ENCODE measurements around the gene SRSF7. TPM values are rescaled to one million over a fixed set of nuclear protein-coding genes. Genes with fewer than 3 reads are reported as not detected.
"Not testable (repeated sequence)": the region's sequence is repeated elsewhere in the genome, so short reads cannot be mapped to it uniquely, and the experiment has no call there.

The SRSF7 gene
- total and polyA plus RNA-seq, 12 donors = 39.8 to 248 (median 106) TPM

- Histone ChIP-seq H3K4me1 (replicated peaks in 1 of 2) (no peaks in the 10 kb centered on the region), H3K4me3 (no peak overlapping the region), H3K36me3 (replicated peaks in 1 of 2) (peaks cover 0 to 26% of the 10 kb centered on the region in 2 donors), H3K27ac (no peak overlapping the region), H3K27me3 (no peaks in the 10 kb centered on the region), H3K9me3 (replicated peaks in 1 of 3) (no peaks in the 10 kb centered on the region)
- no peak for TF ChIP-seq POLR2A (IDR thresholded peaks at IDR 0.05)
- no peak for TF ChIP-seq CTCF (IDR thresholded peaks at IDR 0.05)
- DNase-seq = no peak
- intact Hi-C loops (cut with DNase I) = no loop called here
Measured at GRCh38 chr2:38711558-38711957, 39.6 kb downstream of the SRSF7 start.

- Histone ChIP-seq H3K9me3 (replicated peaks in 1 of 3) (no peaks in the 10 kb centered on the region), H3K36me3 (replicated peaks in 1 of 2) (peaks cover 0 to 15% of the 10 kb centered on the region in 2 donors), H3K27ac (no peak overlapping the region), H3K27me3 (no peaks in the 10 kb centered on the region), H3K4me3 (no peak overlapping the region), H3K4me1 (replicated peaks in 1 of 2) (no peaks in the 10 kb centered on the region)
- no peak for DNase-seq
- intact Hi-C loops (cut with DNase I) = loop anchor here in 1 of 2 donors (10.0 kb wide), 1 partner anchor 115 kb away; no protein-coding TSS in a partner anchor
- WGBS, 4 donors = 64 to 74% (median 67%) methylated on average over 3 to 5 of the region's 5 CpGs
- TF ChIP-seq POLR2A (IDR thresholded peaks at IDR 0.05) (no peak), CTCF (IDR thresholded peaks at IDR 0.05) (no peak)
Measured at GRCh38 chr2:38709567-38710194, 41.5 kb downstream of the SRSF7 start.

GRCh38 chr2:38708900-38709566 is 42.1 kb downstream of the SRSF7 start:
- no peak for DNase-seq
- intact Hi-C loops (cut with DNase I) = loop anchor here in 1 of 2 donors (10.0 kb wide), 1 partner anchor 114 kb away; no protein-coding TSS in a partner anchor
- H3K4me3 ChIP-seq = no peak overlapping the region
- TF ChIP-seq CTCF (IDR thresholded peaks at IDR 0.05) (no peak), POLR2A (IDR thresholded peaks at IDR 0.05) (no peak)
- peaks cover 0 to 15% of the 10 kb centered on the region in 2 donors for H3K36me3 ChIP-seq (replicated peaks in 1 of 2)
- H3K9me3 ChIP-seq (replicated peaks in 1 of 3) = no peaks in the 10 kb centered on the region
- peaks cover 0 to 6% of the 10 kb centered on the region in 2 donors for H3K4me1 ChIP-seq (replicated peaks in 1 of 2)
- WGBS, 4 donors = 75 to 82% (median 78%) methylated on average over 12 of the region's 12 CpGs
- no peaks in the 10 kb centered on the region for H3K27me3 ChIP-seq
- peak overlapping the region in 1 of 5 donors; percentile 24 for H3K27ac ChIP-seq

GRCh38 chr2:38708491-38708890 is 42.7 kb downstream of the SRSF7 start:
- H3K27me3 ChIP-seq; H3K4me1 ChIP-seq (replicated peaks in 1 of 2); DNase-seq; H3K9me3 ChIP-seq (replicated peaks in 1 of 3); H3K27ac ChIP-seq; H3K4me3 ChIP-seq: not testable (repeated sequence)
- 72 to 98% (median 84%) methylated on average over 4 to 9 of the region's 9 CpGs for WGBS, 4 donors
- intact Hi-C loops (cut with DNase I) = loop anchor here in 1 of 2 donors (10.0 kb wide), 1 partner anchor 114 kb away; no protein-coding TSS in a partner anchor
- peaks cover 0 to 15% of the 10 kb centered on the region in 2 donors for H3K36me3 ChIP-seq (replicated peaks in 1 of 2)
